GM12878 (cell line): Measurements from ENCODE around the gene TRIM47. TPM values are rescaled to one million over a fixed set of nuclear protein-coding genes. Genes with fewer than 3 reads are reported as not detected.

Experiments
- CREM ChIP-seq: IDR thresholded peaks from 2 replicates; pipeline ENCODE4 v1.6.1; 2014; ENCODE audit warnings: antibody characterized with exemption, low read depth
- HSF1 ChIP-seq: fragments of 150-350 bp; IDR thresholded peaks from 2 replicates; pipeline ENCODE4 v1.6.1; 2014; ENCODE audit warnings: mild to moderate bottlenecking, low read depth, low read length
- IKZF1 ChIP-seq: fragments of 450-650 bp; conservative IDR thresholded peaks from 2 replicates; pipeline ENCODE4 v1.6.1; 2017; ENCODE audit warnings: antibody characterized with exemption, mild to moderate bottlenecking
- KDM1A ChIP-seq: fragments of 200-600 bp; sonication (generic); IDR thresholded peaks from 2 replicates; pipeline ENCODE4 v1.6.1; 2016; ENCODE audit warnings: borderline replicate concordance
- PRDM15 ChIP-seq: fragments of 450-650 bp; formaldehyde crosslinking; IDR thresholded peaks from 2 replicates; pipeline ENCODE4 v1.4.0; 2020; ENCODE audit warnings: mild to moderate bottlenecking, moderate library complexity
- ZNF24 ChIP-seq: fragments of 450-650 bp; IDR thresholded peaks from 2 replicates; pipeline ENCODE4 v1.6.1; 2017; ENCODE audit warnings: antibody characterized with exemption, mild to moderate bottlenecking
- polyA plus RNA-seq, 11 experiments: library from polyadenylated mRNA; depleted of rRNA in 4 of 11; unstranded in 6 of 11; stranded (reverse) in 5 of 11; fragments of >200 nt; fragmentation: Nextera tagmentation in 4 of 11; fragmentation: Illumina TruSeq in 1 of 11; extraction: Ambion mirVana in 4 of 11; extraction: Trizol in 1 of 11; gene quantifications; 1 replicate in 1 of 11; 2 replicates in 10 of 11; pipeline versions ENCODE4 v1.2.1 to v1.2.3, GENCODE V29; 2011 to 2016; ENCODE audit warnings: inconsistent platforms in 2 of 11, missing spikeins in 2 of 11, low read depth in 1 of 11
- total RNA-seq, 4 experiments: library from RNA; depleted of rRNA in 3 of 4; stranded (reverse); fragments of >200 nt in 3 of 4; fragmentation: Illumina TruSeq in 1 of 4; extraction: Trizol in 1 of 4; gene quantifications; 2 replicates each; pipeline versions ENCODE4 v1.2.1 to v1.2.3, GENCODE V29; 2013 to 2021
- TF ChIP-seq, protein P1 (sequence below): fragments of 450-650 bp; IDR thresholded peaks from 2 replicates; pipeline ENCODE4 v1.6.1; 2017; ENCODE audit warnings: mild to moderate bottlenecking
- TF ChIP-seq, protein P2 (sequence below): fragments of 450-650 bp; IDR thresholded peaks from 2 replicates; pipeline ENCODE4 v1.6.1; 2014; ENCODE audit warnings: mild to moderate bottlenecking
- TF ChIP-seq, protein P3 (sequence below): fragments of 450-650 bp; IDR thresholded peaks from 2 replicates; pipeline ENCODE4 v1.6.1; 2016; ENCODE audit warnings: mild to moderate bottlenecking

Gene TRIM47
- total and polyA plus RNA-seq, 10 of the 15 experiments (the other 5 are each of a cell fraction or from before 2014, with no cell fraction given) = 0.35 to 9.7 (median 5.3) TPM

GRCh38 chr17:75913537-75914210 lies 35.3 kb upstream of the TRIM47 start (continued):
- TF ChIP-seq, protein P1, sequence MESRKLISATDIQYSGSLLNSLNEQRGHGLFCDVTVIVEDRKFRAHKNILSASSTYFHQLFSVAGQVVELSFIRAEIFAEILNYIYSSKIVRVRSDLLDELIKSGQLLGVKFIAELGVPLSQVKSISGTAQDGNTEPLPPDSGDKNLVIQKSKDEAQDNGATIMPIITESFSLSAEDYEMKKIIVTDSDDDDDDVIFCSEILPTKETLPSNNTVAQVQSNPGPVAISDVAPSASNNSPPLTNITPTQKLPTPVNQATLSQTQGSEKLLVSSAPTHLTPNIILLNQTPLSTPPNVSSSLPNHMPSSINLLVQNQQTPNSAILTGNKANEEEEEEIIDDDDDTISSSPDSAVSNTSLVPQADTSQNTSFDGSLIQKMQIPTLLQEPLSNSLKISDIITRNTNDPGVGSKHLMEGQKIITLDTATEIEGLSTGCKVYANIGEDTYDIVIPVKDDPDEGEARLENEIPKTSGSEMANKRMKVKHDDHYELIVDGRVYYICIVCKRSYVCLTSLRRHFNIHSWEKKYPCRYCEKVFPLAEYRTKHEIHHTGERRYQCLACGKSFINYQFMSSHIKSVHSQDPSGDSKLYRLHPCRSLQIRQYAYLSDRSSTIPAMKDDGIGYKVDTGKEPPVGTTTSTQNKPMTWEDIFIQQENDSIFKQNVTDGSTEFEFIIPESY = no peak
- TF ChIP-seq PRDM15 (CRISPR knock-in tag) (no peak), IKZF1 (no peak), KDM1A (no peak), ZNF24 (no peak), HSF1 (no peak), CREM (no peak)
- TF ChIP-seq, protein P2, sequence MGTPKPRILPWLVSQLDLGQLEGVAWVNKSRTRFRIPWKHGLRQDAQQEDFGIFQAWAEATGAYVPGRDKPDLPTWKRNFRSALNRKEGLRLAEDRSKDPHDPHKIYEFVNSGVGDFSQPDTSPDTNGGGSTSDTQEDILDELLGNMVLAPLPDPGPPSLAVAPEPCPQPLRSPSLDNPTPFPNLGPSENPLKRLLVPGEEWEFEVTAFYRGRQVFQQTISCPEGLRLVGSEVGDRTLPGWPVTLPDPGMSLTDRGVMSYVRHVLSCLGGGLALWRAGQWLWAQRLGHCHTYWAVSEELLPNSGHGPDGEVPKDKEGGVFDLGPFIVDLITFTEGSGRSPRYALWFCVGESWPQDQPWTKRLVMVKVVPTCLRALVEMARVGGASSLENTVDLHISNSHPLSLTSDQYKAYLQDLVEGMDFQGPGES = no peak
- TF ChIP-seq, protein P3, sequence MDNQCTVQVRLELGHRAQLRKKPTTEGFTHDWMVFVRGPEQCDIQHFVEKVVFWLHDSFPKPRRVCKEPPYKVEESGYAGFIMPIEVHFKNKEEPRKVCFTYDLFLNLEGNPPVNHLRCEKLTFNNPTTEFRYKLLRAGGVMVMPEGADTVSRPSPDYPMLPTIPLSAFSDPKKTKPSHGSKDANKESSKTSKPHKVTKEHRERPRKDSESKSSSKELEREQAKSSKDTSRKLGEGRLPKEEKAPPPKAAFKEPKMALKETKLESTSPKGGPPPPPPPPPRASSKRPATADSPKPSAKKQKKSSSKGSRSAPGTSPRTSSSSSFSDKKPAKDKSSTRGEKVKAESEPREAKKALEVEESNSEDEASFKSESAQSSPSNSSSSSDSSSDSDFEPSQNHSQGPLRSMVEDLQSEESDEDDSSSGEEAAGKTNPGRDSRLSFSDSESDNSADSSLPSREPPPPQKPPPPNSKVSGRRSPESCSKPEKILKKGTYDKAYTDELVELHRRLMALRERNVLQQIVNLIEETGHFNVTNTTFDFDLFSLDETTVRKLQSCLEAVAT = no peak
